Psoas muscle (tissue), 8 donors: ENCODE measurements around the gene ISCA1. TPM values are rescaled to one million over a fixed set of nuclear protein-coding genes. Genes with fewer than 3 reads are reported as not detected.

ENCODE experiments used
- ATAC-seq, 4 donors: fragments of 200-7000 bp; cut with Tn5 transposase; one replicate each; pipeline ENCODE4 v1.9.1; 2020; ENCODE audit warnings: moderate library complexity in 3 of 4, mild to moderate bottlenecking in 2 of 4
- DNase-seq, 2 donors: peaks; one replicate each; pipeline ENCODE4 v3.0.0-alpha.2; 2020
- H3K27ac ChIP-seq: fragments of 200-600 bp; one replicate; pipeline ENCODE4 v1.8.0; 2022
- H3K27me3 ChIP-seq, 3 donors: fragments of 200-600 bp in 1 of 3; one replicate each; pipeline versions ENCODE4 v1.6.1 to v1.8.0; 2013 to 2022; ENCODE audit warnings: low read length in 2 of 3, mild to moderate bottlenecking in 2 of 3, moderate library complexity in 1 of 3; ENCODE audit not compliant: insufficient read depth in 3 of 3
- H3K36me3 ChIP-seq, 2 donors: fragments of 200-600 bp in 1 of 2; one replicate each; pipeline versions ENCODE4 v1.6.1 to v1.8.0; 2013 to 2022; ENCODE audit warnings: low read depth in 1 of 2, mild to moderate bottlenecking in 1 of 2, moderate library complexity in 1 of 2; ENCODE audit not compliant: insufficient read depth in 1 of 2
- H3K4me1 ChIP-seq: fragments of 200-600 bp; one replicate; pipeline ENCODE4 v1.8.0; 2022
- H3K4me3 ChIP-seq: fragments of 200-600 bp; one replicate; pipeline ENCODE4 v1.8.0; 2022; ENCODE audit warnings: mild to moderate bottlenecking
- H3K9me3 ChIP-seq: fragments of 200-600 bp; one replicate; pipeline ENCODE4 v1.8.0; 2022
- CTCF ChIP-seq: fragments of 200-600 bp; IDR thresholded peaks from one replicate; pipeline ENCODE4 v1.8.0; 2022; ENCODE audit warnings: antibody characterized with exemption
- WGBS, 3 donors: extraction: QIAGEN DNeasy Blood & Tissue Kit; methylation state at CpG; one replicate each; pipeline versions ENCODE4 v1.1.6 to v1.1.7; 2013; 5-methylcytosine and 5-hydroxymethylcytosine counted together
- intact Hi-C, 2 donors: fragments of 100-400 bp; cut with DNase I; formaldehyde crosslinking; loops; one replicate each; pipeline versions ENCODE4 v1.11.0 to v1.14.2; 2022
- polyA plus RNA-seq, 3 donors: library from polyadenylated mRNA; stranded (reverse); fragments of 200-250 nt; gene quantifications; one replicate each; pipeline ENCODE4 v1.2.3, GENCODE V29; 2013
- total RNA-seq, 4 donors: library from RNA; stranded (reverse); fragmentation: NEBNext Ultra II Directional in 2 of 4; extraction: Animal tissue kit (Norgen Biotek cat#: 25700) in 2 of 4; gene quantifications; one replicate each; pipeline versions ENCODE4 v1.2.1 to v1.2.4, GENCODE V29; 2021 to 2023
- donor health status: healthy with polysubstance abuse.
- donor health status: DM: no; HTN: no; CAD: no; lungs with moderate emphysema.
- donor health status: Bipolar disorder and iron deficiency.
- donor health status: healthy.
- donor health status: DM: yes; HTN: yes; CAD: no.
- donor health status: DM: no; HTN: no; CAD: no.
- donor health status: DM: no; HTN: no; CAD: no.
- donor health status: DM: yes; HTN: yes; CAD: no.

ISCA1 gene
- total and polyA plus RNA-seq, 7 donors, result 44.5 to 130 (median 66.4) TPM

DNA sequence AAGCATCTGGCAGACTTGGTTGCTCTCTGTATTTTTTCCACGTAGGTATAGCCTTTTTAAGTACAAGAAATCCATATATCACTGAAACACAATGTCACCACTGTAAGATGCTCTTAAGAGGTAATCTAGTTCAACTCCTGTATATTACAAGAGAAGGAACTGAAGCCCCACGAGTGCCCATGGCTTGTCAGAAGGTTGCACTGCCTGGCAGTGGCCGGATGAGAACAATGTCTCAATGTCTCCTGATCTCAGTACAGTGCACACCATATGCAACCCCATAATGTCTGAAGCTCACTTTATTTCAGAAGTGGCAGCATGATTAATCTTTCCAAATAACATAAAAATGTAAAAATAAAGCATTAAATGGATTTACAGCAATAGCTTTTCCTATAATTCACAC lies 44.2 kb upstream of the ISCA1 start:
- peaks cover 13 to 100% of the 10 kb centered on the region in 2 donors for H3K36me3 ChIP-seq

GRCh38 chr9:86324901-86325300 lies 42.6 kb upstream of the ISCA1 start:
- intact Hi-C loops, result no loop called here
- Histone ChIP-seq H3K27me3 (no peaks in the 10 kb centered on the region), H3K4me3 (no peak overlapping the region), H3K9me3 (no peaks in the 10 kb centered on the region), H3K4me1 (no peaks in the 10 kb centered on the region), H3K27ac (no peak overlapping the region), H3K36me3 (peaks cover 13 to 100% of the 10 kb centered on the region in 2 donors)
- 83 to 97% (median 95%) methylated on average over 1 of the region's 1 CpG for WGBS, 3 donors
- no peak for TF ChIP-seq CTCF
- DNase-seq (no peak), ATAC-seq (no peak)

More for the DNA sequence above, 44.2 kb upstream of the ISCA1 start:
- Histone ChIP-seq H3K9me3 (no peaks in the 10 kb centered on the region), H3K27ac (no peak overlapping the region), H3K4me3 (no peak overlapping the region), H3K27me3 (no peaks in the 10 kb centered on the region), H3K4me1 (no peaks in the 10 kb centered on the region)
- DNase-seq (no peak), ATAC-seq (no peak)
- intact Hi-C loops, result no loop called here
- TF ChIP-seq CTCF, result no peak
- 89 to 93% (median 91%) methylated on average over 3 of the region's 3 CpGs for WGBS, 3 donors

DNA sequence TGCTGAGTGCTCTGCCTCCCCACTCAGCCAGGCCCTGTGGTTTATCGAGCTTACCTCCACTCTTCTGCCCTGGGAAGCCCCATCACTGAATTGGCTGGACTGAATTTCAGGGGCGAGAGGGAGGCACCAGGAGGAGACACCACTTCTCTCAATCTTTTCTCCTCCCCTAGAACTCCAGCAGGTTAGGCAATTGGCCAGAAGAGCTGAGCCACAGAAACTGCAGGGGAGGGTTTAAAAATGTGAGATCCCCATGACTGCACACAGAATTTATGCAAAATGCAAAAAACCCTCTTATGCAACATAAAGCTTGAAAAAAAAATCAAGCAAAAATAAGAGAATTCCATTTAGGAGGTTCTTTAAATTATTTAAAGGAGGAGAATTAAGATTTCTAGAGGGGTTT lies 42.0 kb upstream of the ISCA1 start:
- no peak for ATAC-seq
- no peak overlapping the region for H3K27ac ChIP-seq
- intact Hi-C loops, result no loop called here
- no peaks in the 10 kb centered on the region for H3K27me3 ChIP-seq
- H3K4me1 ChIP-seq, result no peaks in the 10 kb centered on the region
- TF ChIP-seq CTCF, result no peak
- WGBS, 3 donors, result 78 to 89% (median 85%) methylated on average over 2 of the region's 2 CpGs
- no peak for DNase-seq
- H3K9me3 ChIP-seq, result no peaks in the 10 kb centered on the region
- no peak overlapping the region for H3K4me3 ChIP-seq
- peaks cover 13 to 100% of the 10 kb centered on the region in 2 donors for H3K36me3 ChIP-seq

GRCh38 chr9:86322973-86323644 lies 40.8 kb upstream of the ISCA1 start:
- ATAC-seq (no peak), DNase-seq (no peak)
- Histone ChIP-seq H3K36me3 (peaks cover 14 to 100% of the 10 kb centered on the region in 2 donors), H3K9me3 (no peaks in the 10 kb centered on the region), H3K27ac (no peak overlapping the region), H3K27me3 (no peaks in the 10 kb centered on the region), H3K4me3 (no peak overlapping the region), H3K4me1 (no peaks in the 10 kb centered on the region)
- no peak for TF ChIP-seq CTCF
- WGBS, 3 donors, result 69 to 79% (median 76%) methylated on average over 8 of the region's 8 CpGs
- intact Hi-C loops, result no loop called here

DNA sequence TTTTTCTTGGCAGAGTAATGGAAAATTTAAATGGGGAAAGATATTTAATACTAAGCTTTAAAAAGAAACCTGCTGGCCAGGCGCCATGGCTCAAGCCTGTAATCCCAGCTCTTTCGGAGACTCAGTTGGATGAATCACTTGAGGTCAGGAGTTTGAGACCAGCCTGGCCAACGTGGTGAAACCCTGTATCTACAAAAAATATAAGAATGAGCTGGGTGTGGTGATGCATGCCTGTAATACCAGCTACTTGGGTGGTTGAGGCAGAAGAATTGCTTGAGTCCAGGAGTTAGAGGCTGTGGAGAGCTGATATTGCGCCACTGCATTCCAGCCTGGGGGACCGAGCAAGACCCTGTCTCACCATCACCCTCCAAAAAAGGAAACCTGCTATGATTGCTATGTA lies 39.0 kb upstream of the ISCA1 start:
- Histone ChIP-seq H3K36me3 (peaks cover 17 to 100% of the 10 kb centered on the region in 2 donors), H3K4me3 (no peak overlapping the region), H3K4me1 (no peaks in the 10 kb centered on the region), H3K9me3 (no peaks in the 10 kb centered on the region), H3K27me3 (no peaks in the 10 kb centered on the region), H3K27ac (no peak overlapping the region)
- ATAC-seq (peak in 2 of 4 donors; percentile 27 to 66), DNase-seq (no peak)
- 65 to 76% (median 66%) methylated on average over 5 of the region's 5 CpGs for WGBS, 3 donors
- TF ChIP-seq CTCF, result no peak
- intact Hi-C loops, result no loop called here
